SH-SY5Y (cell line): Measurements from ENCODE around the gene GNGT2.

Experiments
- GATA2 ChIP-seq: IDR thresholded peaks from 2 replicates; pipeline ENCODE4 v1.6.1; 2011; ENCODE audit warnings: mild to moderate bottlenecking, low read depth, low read length
- GATA3 ChIP-seq: IDR thresholded peaks from 2 replicates; pipeline ENCODE4 v1.6.1; 2011; ENCODE audit warnings: low read depth, mild to moderate bottlenecking, low read length, moderate library complexity

GNGT2 gene

DNA sequence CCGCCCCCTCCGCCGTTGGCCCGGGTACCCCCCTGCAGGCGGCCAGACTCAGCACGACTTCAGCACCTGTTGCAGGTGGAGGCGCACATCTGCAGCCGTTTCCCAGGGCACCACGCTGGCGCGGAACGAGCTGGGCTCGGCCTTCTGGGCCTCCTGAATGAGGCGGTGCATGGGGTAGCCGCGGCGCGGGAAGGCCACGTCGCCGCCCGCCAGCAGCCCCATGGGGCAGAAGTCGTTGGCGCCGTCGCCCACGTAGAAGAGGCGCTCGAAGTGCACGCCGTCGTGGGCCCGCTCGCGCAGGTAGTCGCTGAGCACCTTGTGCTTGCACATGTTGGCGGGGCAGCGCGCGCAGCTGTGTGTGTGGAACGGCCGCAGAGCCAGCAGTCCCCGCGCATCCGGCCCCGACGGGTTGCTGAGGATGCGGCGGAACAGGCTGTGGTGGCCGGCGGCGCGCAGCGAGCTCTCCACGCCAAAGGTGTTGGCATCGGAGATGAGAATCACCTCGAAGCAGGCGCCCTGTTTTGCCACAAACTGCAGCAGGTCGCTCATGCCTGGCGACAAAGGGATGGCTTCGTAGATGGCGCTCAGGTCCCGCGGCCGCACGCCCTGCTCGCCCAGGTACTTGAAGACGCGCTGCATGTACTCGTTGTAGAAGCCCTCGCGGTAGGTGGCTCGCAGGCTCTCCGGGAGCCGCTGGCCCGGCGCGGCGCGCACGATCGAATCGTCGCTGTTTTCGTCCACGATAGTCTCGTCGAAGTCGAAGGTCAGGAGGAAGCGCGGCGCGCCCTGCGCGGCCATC is 14.0 kb upstream of the GNGT2 start:
- TF ChIP-seq GATA3 (no peak), GATA2 (no peak)

DNA sequence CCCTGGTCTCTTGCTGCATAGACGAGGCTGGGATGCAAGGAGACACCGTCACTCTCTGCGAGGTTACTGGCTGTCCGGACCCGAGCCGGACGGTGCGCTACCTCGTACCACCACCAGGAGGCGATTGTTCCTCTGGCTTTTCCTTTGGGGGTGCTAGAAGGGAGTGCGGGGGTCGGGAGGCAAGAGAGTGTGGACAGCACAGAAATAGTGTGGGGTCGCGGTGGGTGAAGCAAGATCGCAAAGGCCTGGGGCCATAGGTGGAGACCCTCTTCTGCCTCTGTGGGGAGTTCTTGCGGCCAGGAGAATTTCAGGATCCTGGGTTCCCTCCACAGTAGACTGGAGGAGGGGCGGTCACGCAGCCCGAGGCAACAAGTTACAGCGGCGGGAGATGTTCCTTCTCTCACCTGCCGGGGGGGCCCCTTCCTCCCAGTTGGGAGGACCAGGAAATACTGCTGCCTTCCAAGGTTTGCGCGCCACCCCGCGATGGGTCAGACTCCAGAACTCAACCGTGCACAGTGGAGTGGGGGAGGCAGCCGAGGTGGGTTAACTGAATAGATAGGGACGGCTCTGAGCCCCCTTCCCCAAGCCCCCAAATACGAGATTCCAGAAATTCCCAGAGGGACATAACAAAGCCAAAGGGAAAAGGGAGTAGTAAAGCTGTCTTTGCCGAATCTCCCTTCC is 13.3 kb upstream of the GNGT2 start:
- TF ChIP-seq GATA3 (no peak), GATA2 (no peak)

DNA sequence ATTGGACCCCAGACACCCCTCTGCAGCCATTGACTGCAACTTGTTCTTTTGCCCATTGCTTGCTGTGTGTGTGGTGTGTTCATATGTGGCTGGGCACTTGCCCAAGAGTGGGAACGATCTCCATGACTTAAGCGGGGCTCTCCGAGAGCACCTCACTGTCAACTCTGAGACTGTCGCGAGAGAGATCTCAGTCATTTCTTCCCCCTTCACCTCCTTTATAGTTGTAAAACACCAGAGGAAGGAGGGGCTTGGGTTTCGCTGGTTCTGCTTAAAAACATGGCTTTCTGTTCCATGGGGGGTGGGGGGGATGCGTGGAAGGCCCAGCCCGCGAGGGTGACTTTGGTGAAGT is 12.8 kb upstream of the GNGT2 start:
- TF ChIP-seq GATA2, result no peak
- no peak for TF ChIP-seq GATA3

DNA sequence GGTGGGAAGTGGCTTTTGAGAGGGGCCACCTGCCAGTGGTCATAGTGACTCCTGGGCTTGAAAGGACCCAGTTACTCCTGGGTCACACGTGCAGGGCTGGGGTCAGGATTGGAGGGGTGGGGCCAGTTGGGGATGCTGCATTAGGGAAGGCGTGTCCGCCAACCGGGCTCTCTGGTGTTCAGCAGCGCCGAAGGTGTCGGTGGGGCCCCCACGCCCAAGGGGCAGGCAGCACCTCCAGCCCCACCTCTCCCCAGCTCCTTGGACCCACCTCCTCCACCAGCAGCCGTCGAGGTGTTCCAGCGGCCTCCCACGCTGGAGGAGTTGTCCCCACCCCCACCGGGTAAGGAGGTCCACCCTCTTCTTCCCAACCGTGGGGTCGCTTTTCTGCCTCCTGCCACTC is 9.6 kb upstream of the GNGT2 start:
- no peak for TF ChIP-seq GATA2
- TF ChIP-seq GATA3, result no peak

DNA sequence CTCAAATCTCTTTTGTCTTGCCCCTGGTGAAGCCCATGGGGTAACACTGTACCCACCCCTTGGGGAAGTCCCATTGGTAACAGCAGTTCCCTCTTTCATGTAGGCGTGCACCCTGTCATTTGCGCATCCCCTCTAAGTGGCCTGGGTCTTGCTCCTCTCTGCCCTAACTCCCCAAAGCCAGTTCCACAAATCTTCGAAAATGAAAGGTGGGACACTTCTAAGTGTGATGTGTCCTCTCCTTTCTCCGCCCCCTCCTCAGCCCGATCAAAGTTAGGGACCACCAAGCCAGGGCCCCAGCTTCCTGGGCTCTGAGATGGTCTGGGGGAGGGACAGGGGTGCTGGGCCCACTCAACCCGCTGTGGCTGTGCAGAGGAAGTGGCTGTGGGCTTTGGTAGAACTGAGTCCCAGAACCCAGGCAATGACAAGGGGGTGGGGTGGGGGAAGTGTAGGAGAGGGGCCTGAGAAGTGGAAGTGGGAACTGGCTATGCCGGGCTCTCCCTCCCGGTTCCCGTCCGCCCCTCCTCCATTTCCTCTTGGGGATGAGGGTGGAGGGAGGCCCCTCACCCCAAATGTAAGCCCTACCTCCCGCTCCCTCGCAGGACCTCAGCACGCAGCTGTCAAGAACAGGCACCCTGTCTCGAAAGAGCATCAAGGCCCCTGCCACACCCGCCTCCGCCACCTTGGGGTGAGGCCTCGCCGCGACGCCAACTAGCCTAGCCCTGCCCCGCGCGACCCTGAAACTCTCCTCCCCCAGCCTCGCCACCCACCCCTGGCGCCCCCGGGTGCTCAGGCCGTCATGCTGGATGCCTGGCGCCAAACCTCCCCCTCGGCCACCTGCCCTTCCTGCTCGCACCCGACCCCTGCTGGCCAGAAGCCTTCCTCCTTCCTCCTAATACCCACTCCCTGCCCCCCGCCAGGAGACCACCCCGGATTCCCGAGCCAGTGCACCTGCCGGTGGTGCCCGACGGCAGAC is 8.9 kb upstream of the GNGT2 start:
- no peak for TF ChIP-seq GATA3
- TF ChIP-seq GATA2, result no peak

DNA sequence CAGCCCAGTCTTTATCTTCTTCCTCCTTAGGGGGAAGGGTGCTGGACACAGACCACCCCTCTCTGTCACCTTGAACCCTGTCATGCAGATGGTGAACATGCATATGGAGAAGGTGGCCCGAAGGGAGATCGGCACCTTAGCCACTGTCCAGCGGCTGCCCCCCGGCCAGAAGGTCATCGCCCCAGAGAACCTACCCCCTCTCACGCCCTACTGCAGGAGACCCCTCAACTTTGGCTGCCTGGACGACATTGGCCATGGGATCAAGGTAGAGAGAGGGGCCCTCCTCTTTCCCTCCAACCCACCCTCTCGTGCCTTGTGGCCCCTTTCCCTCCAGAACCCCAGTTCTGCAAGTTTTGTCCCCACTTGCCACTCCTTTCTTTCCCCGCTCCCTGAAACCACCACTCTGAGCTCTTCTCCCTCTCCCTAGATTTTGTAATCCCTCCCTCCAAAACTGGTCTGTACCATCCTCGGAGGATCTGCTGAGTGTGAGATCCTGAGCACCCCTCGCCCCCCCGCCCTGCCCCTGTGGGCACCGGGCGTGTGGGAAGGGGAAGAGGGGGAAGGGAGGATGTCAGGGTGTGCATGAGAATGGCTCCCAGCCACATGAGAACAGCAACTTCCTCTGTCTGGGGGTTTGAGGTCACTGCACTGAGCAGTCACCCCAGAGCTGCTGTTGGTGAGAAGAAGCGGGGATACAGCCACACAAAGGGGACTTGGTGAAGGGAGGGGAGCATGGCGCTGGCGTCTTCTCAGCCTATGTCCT is 7.5 kb upstream of the GNGT2 start:
- TF ChIP-seq GATA3 (no peak), GATA2 (no peak)

DNA sequence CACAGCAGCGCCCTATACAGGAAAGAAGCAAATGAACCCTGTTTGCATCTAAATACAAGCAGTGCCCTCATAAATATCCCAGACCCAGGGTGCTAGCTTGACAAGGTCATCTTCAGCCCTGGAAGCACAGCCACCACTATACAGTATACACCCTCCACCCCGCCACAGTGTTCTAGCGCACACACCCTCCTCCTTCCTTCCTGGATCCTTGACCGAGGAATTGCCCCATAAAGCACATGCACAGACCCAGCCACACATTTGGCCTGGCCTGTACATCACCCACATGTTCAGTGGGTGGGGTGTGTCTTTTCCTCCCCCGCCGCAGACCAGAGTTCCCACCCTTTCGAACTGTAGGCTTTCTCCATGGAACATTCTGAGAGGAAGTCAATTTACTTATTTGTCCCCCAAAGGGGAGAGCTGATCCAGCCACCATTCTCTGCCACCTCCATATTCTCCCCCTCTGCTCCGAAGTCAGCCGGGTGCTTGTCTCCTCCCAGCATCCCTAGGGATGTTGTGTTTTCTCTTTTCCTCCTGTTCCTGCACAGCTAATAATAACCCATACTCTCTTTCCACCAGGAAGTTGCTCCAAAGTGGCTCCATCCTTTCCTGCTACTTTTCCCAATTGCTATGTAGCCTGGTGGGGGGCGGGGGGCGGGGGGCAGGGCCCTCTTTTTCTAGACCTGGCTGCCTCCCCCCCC is 6.7 kb upstream of the GNGT2 start:
- TF ChIP-seq GATA2 (no peak), GATA3 (no peak)

DNA sequence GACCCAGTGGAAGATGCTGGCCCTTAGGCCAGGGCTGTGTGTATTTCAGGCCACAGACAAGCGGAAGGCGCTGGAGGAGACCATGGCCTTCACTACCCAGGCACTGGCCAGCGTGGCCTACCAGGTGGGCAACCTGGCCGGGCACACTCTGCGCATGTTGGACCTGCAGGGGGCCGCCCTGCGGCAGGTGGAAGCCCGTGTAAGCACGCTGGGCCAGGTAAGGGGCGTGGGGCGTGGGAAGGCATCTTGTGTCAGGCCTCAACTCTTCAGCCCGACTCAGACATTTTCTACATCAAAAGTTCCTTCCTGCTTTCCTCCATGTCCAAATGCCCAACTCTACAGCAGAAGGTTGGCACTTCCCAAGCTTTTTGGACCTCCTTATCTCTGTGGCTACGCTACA is 6.1 kb upstream of the GNGT2 start:
- TF ChIP-seq GATA3, result no peak
- TF ChIP-seq GATA2, result no peak

DNA sequence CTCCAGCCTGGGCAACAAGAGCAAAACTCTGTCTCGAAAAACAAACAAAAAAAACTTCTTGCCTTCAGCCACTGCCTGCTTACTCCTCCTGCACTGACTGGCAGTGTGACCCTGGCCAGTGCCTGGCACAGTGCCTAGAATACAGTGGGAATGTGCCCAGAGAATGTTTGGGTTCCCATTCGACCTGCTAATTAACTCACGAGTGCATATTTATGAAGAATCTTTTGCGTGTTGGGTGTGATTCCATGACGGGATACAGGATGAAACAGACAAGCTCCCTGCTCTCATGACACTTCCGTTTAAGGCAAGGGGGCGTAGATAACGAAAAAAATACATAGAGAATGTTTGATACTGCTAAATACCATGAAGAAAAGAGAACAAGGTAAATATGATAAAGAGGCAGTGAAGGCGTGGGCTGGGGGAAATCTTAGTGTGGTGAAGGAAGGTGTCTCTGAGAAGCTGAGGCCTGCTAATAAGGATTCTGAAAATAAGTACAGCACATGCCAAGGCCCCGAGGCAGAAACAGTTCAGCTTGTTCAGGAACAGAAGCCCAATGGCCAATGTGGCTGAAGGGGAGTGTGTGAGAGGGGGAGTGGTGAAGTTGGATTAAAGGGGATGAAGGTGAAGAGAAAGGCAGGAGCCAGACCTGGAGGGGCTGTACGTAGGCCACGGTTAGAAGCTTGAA is 4.4 kb upstream of the GNGT2 start:
- TF ChIP-seq GATA2, result no peak
- TF ChIP-seq GATA3, result no peak

DNA sequence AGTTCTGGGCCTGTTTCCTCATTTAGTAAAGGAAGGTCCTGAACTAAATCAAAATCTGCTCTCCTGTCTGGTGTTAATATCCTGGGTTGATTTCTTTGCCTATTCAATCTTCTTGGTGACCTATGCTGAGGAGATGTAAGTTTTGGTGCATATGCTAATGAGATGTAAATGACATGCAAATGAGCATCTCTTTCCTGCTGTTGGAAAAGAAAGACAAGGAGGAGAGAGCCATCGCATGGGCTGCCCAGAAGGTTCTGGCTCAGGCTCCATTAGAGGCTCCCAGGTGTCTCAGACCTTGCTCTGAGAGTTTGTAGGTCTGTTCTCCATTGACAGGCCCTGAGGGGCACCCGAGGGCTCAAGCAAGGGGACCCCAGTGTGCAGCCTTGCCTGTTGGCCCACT is 3.5 kb upstream of the GNGT2 start:
- TF ChIP-seq GATA3, result no peak
- TF ChIP-seq GATA2, result no peak

DNA sequence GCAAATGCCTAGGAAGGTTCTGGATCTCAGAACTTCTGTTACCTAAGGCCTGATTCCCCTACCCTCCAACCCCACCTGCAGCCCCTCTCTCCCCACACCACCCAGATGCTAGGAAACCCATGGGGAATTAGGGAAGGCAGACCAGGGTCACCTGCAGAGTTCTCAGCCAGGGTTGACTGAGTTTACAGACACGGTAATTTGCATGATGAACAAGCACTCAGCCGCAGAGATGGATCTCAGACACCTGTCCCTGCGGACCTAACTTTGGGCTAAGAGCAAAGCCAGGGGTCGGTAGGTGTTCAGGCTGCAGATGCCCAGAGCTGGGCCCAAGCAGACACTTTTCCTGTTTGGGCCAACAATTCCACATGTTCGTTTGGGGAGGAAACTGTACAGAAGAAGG is 3.0 kb upstream of the GNGT2 start:
- TF ChIP-seq GATA3 (no peak), GATA2 (no peak)

DNA sequence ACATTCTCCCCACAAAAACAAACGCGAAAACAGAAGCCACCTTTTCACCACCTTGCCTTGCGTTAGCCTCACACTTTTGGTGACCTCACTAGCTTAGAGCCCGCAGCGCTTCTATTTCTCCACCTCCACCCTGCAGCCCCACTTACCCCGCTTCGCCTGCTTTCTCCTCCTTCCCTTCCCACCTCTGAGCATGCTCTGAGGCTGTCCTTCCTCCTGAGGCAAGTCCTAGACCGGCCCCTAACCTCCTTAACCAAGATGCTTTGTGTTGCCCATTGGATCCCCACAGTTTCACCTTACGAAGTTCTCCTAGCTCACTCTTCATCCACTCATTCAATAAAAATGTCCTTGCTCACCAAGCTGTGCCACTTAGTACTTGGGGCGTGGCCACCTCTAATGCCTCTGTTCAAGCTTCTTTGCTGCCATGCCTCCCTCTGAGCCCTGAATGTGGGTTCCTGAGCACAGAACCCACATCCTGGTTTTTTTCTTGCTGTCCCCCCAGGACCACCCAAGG is 1.3 kb downstream of the GNGT2 start:
- TF ChIP-seq GATA2 (no peak), GATA3 (no peak)
